Aorta (tissue), 5 donors: ENCODE measurements around the gene IFI30. TPM values are rescaled to one million over a fixed set of nuclear protein-coding genes. Genes with fewer than 3 reads are reported as not detected.

Experiments used
- ATAC-seq: fragments of 200-7000 bp; cut with Tn5 transposase; one replicate; pipeline ENCODE4 v1.9.1; 2022; ENCODE audit warnings: moderate library complexity; ENCODE audit not compliant: low FRiP score
- DNase-seq, 2 donors: peaks; one replicate each; pipeline ENCODE4 v3.0.0-alpha.2; 2020
- H3K27ac ChIP-seq, 2 donors: one replicate each; pipeline ENCODE4 v1.5.1; 2013; ENCODE audit warnings: low read length in 2 of 2, mild to moderate bottlenecking in 2 of 2, moderate library complexity in 2 of 2, control low read depth in 1 of 2, inconsistent platforms in 1 of 2, low read depth in 1 of 2
- H3K27me3 ChIP-seq, 2 donors: one replicate each; pipeline ENCODE4 v1.6.1; 2013; ENCODE audit warnings: control low read depth in 1 of 2, low read length in 1 of 2, mild to moderate bottlenecking in 1 of 2, moderate library complexity in 1 of 2; ENCODE audit not compliant: insufficient read depth in 2 of 2, control insufficient read depth in 1 of 2
- H3K36me3 ChIP-seq, 2 donors: one replicate each; pipeline ENCODE4 v1.6.1; 2013; ENCODE audit warnings: control low read depth in 1 of 2, low read length in 1 of 2, mild to moderate bottlenecking in 1 of 2; ENCODE audit not compliant: insufficient read depth in 2 of 2, control insufficient read depth in 1 of 2
- H3K4me1 ChIP-seq, 2 donors: one replicate each; pipeline ENCODE4 v1.6.1; 2013; ENCODE audit warnings: low read length in 2 of 2, control low read depth in 1 of 2, mild to moderate bottlenecking in 1 of 2, moderate library complexity in 1 of 2; ENCODE audit not compliant: insufficient read depth in 2 of 2, control insufficient read depth in 1 of 2
- H3K4me3 ChIP-seq, 2 donors: one replicate each; pipeline ENCODE4 v1.5.1; 2013; ENCODE audit warnings: low read length in 2 of 2, control low read depth in 1 of 2, mild to moderate bottlenecking in 1 of 2
- H3K9me3 ChIP-seq: one replicate; pipeline ENCODE4 v1.6.1; 2013; ENCODE audit warnings: mild to moderate bottlenecking, low read length; ENCODE audit not compliant: control insufficient read depth
- WGBS, 2 donors: extraction: QIAGEN DNeasy Blood & Tissue Kit; methylation state at CpG; one replicate each; pipeline ENCODE4 v1.1.7; 2013; 5-methylcytosine and 5-hydroxymethylcytosine counted together
- intact Hi-C, 2 donors: fragments of 100-400 bp; cut with DNase I; formaldehyde crosslinking; loops; one replicate each; pipeline versions ENCODE4 v1.14.2 to v1.15.0; 2022
- polyA plus RNA-seq, 2 donors: library from polyadenylated mRNA; stranded (reverse); fragments of 200-250 nt; gene quantifications; one replicate each; pipeline ENCODE4 v1.2.3, GENCODE V29; 2013
- total RNA-seq, 2 donors: library from RNA; stranded (reverse); fragmentation: NEBNext Ultra II Directional; extraction: Animal tissue kit (Norgen Biotek cat#: 25700); gene quantifications; one replicate each; pipeline ENCODE4 v1.2.1, GENCODE V29; 2021
- donor health status: healthy with polysubstance abuse.
- donor health status: Bipolar disorder and iron deficiency.
- donor health status: DM: no; HTN: no; CAD: no.
- donor health status: DM: no; HTN: no; CAD: no.
- donor health status: DM: yes; HTN: yes; CAD: no.

Gene IFI30
- total and polyA plus RNA-seq, 4 donors: 35.0 to 107 (median 89.0) TPM

GRCh38 chr19:18171605-18172327 lies 1.8 kb upstream of the IFI30 start:
- Histone ChIP-seq H3K27me3 (no peaks in the 10 kb centered on the region), H3K4me1 (no peaks in the 10 kb centered on the region), H3K4me3 (no peak overlapping the region), H3K9me3 (no peaks in the 10 kb centered on the region), H3K36me3 (no peaks in the 10 kb centered on the region), H3K27ac (no peak overlapping the region)
- no peak for ATAC-seq
- intact Hi-C loops: no loop called here
- DNase-seq: peak in 1 of 2 donors; percentile 62
- WGBS, 2 donors: 85 to 86% methylated on average over 8 of the region's 8 CpGs

- Histone ChIP-seq H3K4me3 (no peak overlapping the region), H3K27me3 (no peaks in the 10 kb centered on the region), H3K27ac (no peak overlapping the region), H3K9me3 (no peaks in the 10 kb centered on the region), H3K36me3 (no peaks in the 10 kb centered on the region), H3K4me1 (no peaks in the 10 kb centered on the region)
- WGBS, 2 donors: 84 to 91% methylated on average over 7 of the region's 7 CpGs
- ATAC-seq: no peak
- no peak for DNase-seq
- intact Hi-C loops: no loop called here
These were observed 1.1 kb upstream of the IFI30 start for GRCh38 chr19:18172331-18173053.

DNA sequence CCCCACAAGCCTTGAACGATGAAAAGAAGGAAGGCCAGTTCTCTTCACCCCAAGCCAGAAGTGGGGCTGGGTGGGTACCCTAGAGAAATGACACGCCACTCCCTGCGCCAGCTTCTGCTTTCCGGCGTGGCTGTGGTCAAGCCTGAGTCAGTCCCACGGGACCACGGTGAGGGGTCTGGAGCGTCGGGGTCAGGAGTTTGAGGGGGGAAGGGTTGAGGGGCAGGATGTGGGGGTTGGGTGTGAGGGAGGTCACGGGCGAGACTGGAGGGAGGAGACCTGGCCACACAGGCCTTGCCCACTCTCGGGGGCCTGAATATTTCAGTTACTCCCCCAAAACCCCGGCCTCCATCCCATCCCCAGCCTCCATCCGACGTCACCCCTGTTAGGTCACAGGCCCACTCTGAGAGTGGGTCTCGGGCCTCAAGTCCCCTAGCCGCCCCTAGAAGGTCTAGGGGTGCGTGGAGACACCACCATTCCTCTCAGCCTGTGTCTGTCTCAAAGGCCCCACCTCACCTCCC lies 500 bp upstream of the IFI30 start:
- ATAC-seq: peak; percentile 14
- no peak overlapping the region for H3K27ac ChIP-seq
- H3K9me3 ChIP-seq: no peaks in the 10 kb centered on the region
- H3K4me1 ChIP-seq: no peaks in the 10 kb centered on the region
- 42 to 43% methylated on average over 17 to 18 of the region's 18 CpGs for WGBS, 2 donors
- no peak overlapping the region for H3K4me3 ChIP-seq
- H3K27me3 ChIP-seq: no peaks in the 10 kb centered on the region
- peak; percentile 87 to 93 for DNase-seq
- intact Hi-C loops: no loop called here
- no peaks in the 10 kb centered on the region for H3K36me3 ChIP-seq

DNA sequence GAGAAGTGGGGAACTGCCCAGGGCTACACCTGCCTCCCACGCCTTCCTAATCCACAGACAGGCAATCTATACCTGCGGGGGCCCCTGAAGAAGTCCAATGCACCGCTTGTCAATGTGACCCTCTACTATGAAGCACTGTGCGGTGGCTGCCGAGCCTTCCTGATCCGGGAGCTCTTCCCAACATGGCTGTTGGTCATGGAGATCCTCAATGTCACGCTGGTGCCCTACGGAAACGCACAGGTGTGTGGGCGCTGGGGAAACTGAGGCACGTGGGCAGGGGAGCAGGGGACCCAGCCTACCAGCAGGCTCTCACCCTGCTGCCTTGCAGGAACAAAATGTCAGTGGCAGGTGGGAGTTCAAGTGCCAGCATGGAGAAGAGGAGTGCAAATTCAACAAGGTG lies 1.4 kb downstream of the IFI30 start:
- no peak for DNase-seq
- no peak overlapping the region for H3K4me3 ChIP-seq
- WGBS, 2 donors: 81 to 83% methylated on average over 11 of the region's 11 CpGs
- no peak overlapping the region for H3K27ac ChIP-seq
- H3K9me3 ChIP-seq: no peaks in the 10 kb centered on the region
- no peak for ATAC-seq
- no peaks in the 10 kb centered on the region for H3K27me3 ChIP-seq
- H3K4me1 ChIP-seq: no peaks in the 10 kb centered on the region
- intact Hi-C loops: no loop called here
- H3K36me3 ChIP-seq: no peaks in the 10 kb centered on the region

- no peak for DNase-seq
- WGBS, 2 donors: 79 to 87% methylated on average over 19 of the region's 19 CpGs
- no peaks in the 10 kb centered on the region for H3K27me3 ChIP-seq
- no peak overlapping the region for H3K4me3 ChIP-seq
- no peaks in the 10 kb centered on the region for H3K36me3 ChIP-seq
- H3K27ac ChIP-seq: no peak overlapping the region
- no peaks in the 10 kb centered on the region for H3K4me1 ChIP-seq
- intact Hi-C loops: no loop called here
- ATAC-seq: no peak
- H3K9me3 ChIP-seq: no peaks in the 10 kb centered on the region
These were observed 3.0 kb downstream of the IFI30 start for GRCh38 chr19:18176367-18177310.

DNA sequence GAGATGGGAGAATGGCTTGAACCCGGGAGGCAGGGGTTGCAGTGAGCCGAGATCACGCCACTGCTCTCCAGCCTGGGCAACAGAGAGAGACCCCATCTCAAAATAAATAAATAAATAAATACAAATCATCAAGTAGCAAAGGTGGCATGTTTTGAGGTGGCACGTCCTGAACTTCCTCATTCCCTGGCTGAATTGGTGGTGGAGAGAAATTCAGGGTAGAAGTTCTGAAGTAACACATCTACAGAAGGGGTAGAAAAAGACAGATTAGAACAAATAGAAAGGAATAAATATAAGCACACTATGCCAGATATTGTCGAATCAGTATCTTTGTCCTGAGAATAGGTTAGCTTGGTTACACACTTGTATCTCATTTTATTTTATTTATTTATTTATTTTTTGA lies 6.3 kb downstream of the IFI30 start:
- intact Hi-C loops: no loop called here
- ATAC-seq: no peak
- Histone ChIP-seq H3K27me3 (no peaks in the 10 kb centered on the region), H3K4me1 (no peaks in the 10 kb centered on the region), H3K4me3 (no peak overlapping the region), H3K27ac (no peak overlapping the region), H3K9me3 (no peaks in the 10 kb centered on the region), H3K36me3 (no peaks in the 10 kb centered on the region)
- no peak for DNase-seq
- WGBS, 2 donors: 87 to 91% methylated on average over 5 of the region's 5 CpGs

GRCh38 chr19:18183529-18183928 lies 9.9 kb downstream of the IFI30 start:
- Histone ChIP-seq H3K9me3 (no peaks in the 10 kb centered on the region), H3K27ac (no peak overlapping the region), H3K4me1 (no peaks in the 10 kb centered on the region), H3K4me3 (no peak overlapping the region), H3K36me3 (no peaks in the 10 kb centered on the region), H3K27me3 (no peaks in the 10 kb centered on the region)
- no peak for ATAC-seq
- intact Hi-C loops: no loop called here
- no peak for DNase-seq

GRCh38 chr19:18185538-18185937 lies 11.9 kb downstream of the IFI30 start:
- DNase-seq: no peak
- H3K27me3 ChIP-seq: no peaks in the 10 kb centered on the region
- no peaks in the 10 kb centered on the region for H3K4me1 ChIP-seq
- 54 to 59% methylated on average over 6 of the region's 6 CpGs for WGBS, 2 donors
- no peaks in the 10 kb centered on the region for H3K9me3 ChIP-seq
- H3K36me3 ChIP-seq: no peaks in the 10 kb centered on the region
- ATAC-seq: no peak
- no peak overlapping the region for H3K27ac ChIP-seq
- H3K4me3 ChIP-seq: no peak overlapping the region
- intact Hi-C loops: no loop called here
